Brain pericyte (primary cell): ENCODE results near the gene CUL9.

Experiments
- DNase-seq: peaks from one replicate; pipeline ENCODE4 v3.0.0-alpha.2; 2012; ENCODE audit warnings: low read depth, low spot score

Gene CUL9

GRCh38 chr6:43256670-43257366, 74.8 kb downstream of the CUL9 start:
- DNase-seq: no peak

- no peak for DNase-seq
Measured at GRCh38 chr6:43257367-43258145, 75.6 kb downstream of the CUL9 start.

GRCh38 chr6:43258180-43258579, 76.2 kb downstream of the CUL9 start:
- no peak for DNase-seq

- no peak for DNase-seq
Measured at GRCh38 chr6:43258807-43259686, 77.1 kb downstream of the CUL9 start.

GRCh38 chr6:43260791-43261190, 78.8 kb downstream of the CUL9 start:
- no peak for DNase-seq

- no peak for DNase-seq
Measured at GRCh38 chr6:43261198-43261597, 79.2 kb downstream of the CUL9 start.

GRCh38 chr6:43262000-43262779, 80.2 kb downstream of the CUL9 start:
- DNase-seq: no peak

GRCh38 chr6:43262780-43263313, 80.9 kb downstream of the CUL9 start:
- DNase-seq: no peak

GRCh38 chr6:43263314-43264178, 81.5 kb downstream of the CUL9 start:
- no peak for DNase-seq

- DNase-seq: no peak
Measured at GRCh38 chr6:43264599-43265145, 82.7 kb downstream of the CUL9 start.

GRCh38 chr6:43265564-43265963, 83.6 kb downstream of the CUL9 start:
- DNase-seq: no peak

- DNase-seq: no peak
Measured at GRCh38 chr6:43267619-43268354, 85.8 kb downstream of the CUL9 start.

GRCh38 chr6:43268355-43268700, 86.3 kb downstream of the CUL9 start:
- DNase-seq: no peak

- no peak for DNase-seq
Measured at GRCh38 chr6:43268782-43269272, 86.8 kb downstream of the CUL9 start.

GRCh38 chr6:43269273-43270007, 87.4 kb downstream of the CUL9 start:
- DNase-seq: no peak

- DNase-seq: no peak
Measured at GRCh38 chr6:43271103-43271815, 89.3 kb downstream of the CUL9 start.

GRCh38 chr6:43271944-43272343, 89.9 kb downstream of the CUL9 start:
- no peak for DNase-seq

- DNase-seq: no peak
Measured at GRCh38 chr6:43273707-43274106, 91.7 kb downstream of the CUL9 start.
